Glutamatergic neuron (in vitro differentiated cells): ENCODE data around the gene SHROOM3. TPM values are rescaled to one million over a fixed set of nuclear protein-coding genes. Genes with fewer than 3 reads are reported as not detected.

Source experiments
- DNase-seq: peaks from one replicate; pipeline ENCODE4 v3.0.0; 2022
- H3K27ac Mint-ChIP-seq: one replicate; pipeline ENCODE4 v1.8.0; 2020; ENCODE audit warnings: mild to moderate bottlenecking, mixed read lengths, inconsistent platforms; ENCODE audit not compliant: unreplicated experiment
- H3K27me3 Mint-ChIP-seq: one replicate; pipeline ENCODE4 v1.8.0; 2020; ENCODE audit warnings: mild to moderate bottlenecking, moderate library complexity, mixed read lengths, inconsistent platforms; ENCODE audit not compliant: unreplicated experiment
- H3K36me3 Mint-ChIP-seq: one replicate; pipeline ENCODE4 v1.8.0; 2020; ENCODE audit warnings: mild to moderate bottlenecking, mixed read lengths, inconsistent platforms; ENCODE audit not compliant: unreplicated experiment
- H3K4me1 Mint-ChIP-seq: one replicate; pipeline ENCODE4 v1.8.0; 2020; ENCODE audit warnings: mild to moderate bottlenecking, low read depth, mixed read lengths, inconsistent platforms; ENCODE audit not compliant: unreplicated experiment
- H3K4me3 Mint-ChIP-seq: one replicate; pipeline ENCODE4 v1.8.0; 2020; ENCODE audit warnings: mild to moderate bottlenecking, mixed read lengths, inconsistent platforms; ENCODE audit not compliant: unreplicated experiment
- H3K9me3 Mint-ChIP-seq: one replicate; pipeline ENCODE4 v1.8.0; 2020; ENCODE audit warnings: mild to moderate bottlenecking, moderate library complexity, mixed read lengths, inconsistent platforms; ENCODE audit not compliant: unreplicated experiment
- CTCF ChIP-seq: fragments of 200-600 bp; sonication (generic); IDR thresholded peaks from one replicate; pipeline ENCODE4 v1.5.0; 2021; ENCODE audit not compliant: partially characterized antibody, unreplicated experiment
- total RNA-seq: library from RNA; stranded (reverse); fragmentation: NEBNext Ultra II Directional; extraction: Animal tissue kit (Norgen Biotek cat#: 25700); gene quantifications from one replicate; pipeline ENCODE4 v1.2.1, GENCODE V29; 2021; ENCODE audit not compliant: unreplicated experiment

The SHROOM3 gene
- total RNA-seq, 1 donor from 2014 or later = 1.9 TPM

- Mint-ChIP-seq H3K27ac (no peak overlapping the region), H3K27me3 (peaks cover 2% of the 10 kb centered on the region), H3K4me3 (no peak overlapping the region), H3K9me3 (peaks cover 1% of the 10 kb centered on the region), H3K4me1 (peaks cover 27% of the 10 kb centered on the region), H3K36me3 (peaks cover 12% of the 10 kb centered on the region)
- no peak for DNase-seq
- no peak for TF ChIP-seq CTCF
These were observed 135.3 kb downstream of the SHROOM3 start for GRCh38 chr4:76570141-76570973.

DNA sequence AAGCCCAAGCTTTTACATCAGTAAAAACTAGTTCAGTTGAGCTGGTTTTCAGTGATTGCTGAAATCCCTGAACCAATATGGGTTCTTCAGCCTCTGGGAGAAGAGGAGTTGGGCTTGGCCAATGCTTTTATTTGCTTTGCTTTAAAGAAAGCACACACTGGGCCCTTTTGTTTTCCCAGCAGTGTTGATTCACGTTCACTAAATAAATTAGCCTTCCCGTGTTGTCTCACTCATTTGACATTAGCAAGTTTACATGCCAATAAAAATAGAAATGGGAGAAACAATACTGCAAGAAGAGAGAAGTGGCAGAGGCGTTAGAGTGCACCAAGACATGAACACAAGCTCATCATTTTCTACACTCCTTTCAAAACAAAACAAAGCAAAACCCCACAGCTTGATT lies 136.2 kb downstream of the SHROOM3 start:
- Mint-ChIP-seq H3K27me3 (peaks cover 2% of the 10 kb centered on the region), H3K9me3 (peaks cover 1% of the 10 kb centered on the region), H3K27ac (no peak overlapping the region), H3K4me3 (no peak overlapping the region), H3K36me3 (peaks cover 12% of the 10 kb centered on the region), H3K4me1 (peaks cover 27% of the 10 kb centered on the region)
- TF ChIP-seq CTCF = no peak
- no peak for DNase-seq

DNA sequence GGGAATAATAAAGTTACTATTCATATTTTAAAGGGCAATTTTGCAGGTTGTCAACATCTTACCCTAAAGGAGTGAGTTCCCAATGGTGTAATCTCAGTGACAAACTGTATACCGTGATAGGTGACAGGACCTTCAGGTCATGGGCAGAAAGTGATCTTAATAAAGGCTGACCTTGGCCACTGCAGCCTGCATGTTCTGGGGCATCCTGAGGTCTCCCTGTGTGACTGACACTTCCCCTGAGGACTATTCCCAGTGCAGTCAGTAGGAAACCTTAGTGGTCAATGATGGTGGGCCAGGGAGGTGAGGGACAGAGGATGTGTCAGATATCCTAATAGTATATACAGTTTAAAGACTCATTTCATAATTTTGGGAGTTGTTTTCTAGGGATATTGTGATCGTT lies 137.2 kb downstream of the SHROOM3 start:
- Mint-ChIP-seq H3K4me3 (no peak overlapping the region), H3K27ac (no peak overlapping the region), H3K36me3 (peaks cover 12% of the 10 kb centered on the region), H3K4me1 (peaks cover 23% of the 10 kb centered on the region), H3K27me3 (peaks cover 2% of the 10 kb centered on the region), H3K9me3 (peaks cover 1% of the 10 kb centered on the region)
- DNase-seq = no peak
- no peak for TF ChIP-seq CTCF

GRCh38 chr4:76576824-76577223 lies 141.8 kb downstream of the SHROOM3 start:
- no peaks in the 10 kb centered on the region for H3K9me3 Mint-ChIP-seq
- no peak overlapping the region for H3K27ac Mint-ChIP-seq
- DNase-seq = no peak
- H3K36me3 Mint-ChIP-seq = peaks cover 12% of the 10 kb centered on the region
- no peak overlapping the region for H3K4me3 Mint-ChIP-seq
- H3K4me1 Mint-ChIP-seq = peaks cover 10% of the 10 kb centered on the region
- no peak for TF ChIP-seq CTCF
- peaks cover 2% of the 10 kb centered on the region for H3K27me3 Mint-ChIP-seq

DNA sequence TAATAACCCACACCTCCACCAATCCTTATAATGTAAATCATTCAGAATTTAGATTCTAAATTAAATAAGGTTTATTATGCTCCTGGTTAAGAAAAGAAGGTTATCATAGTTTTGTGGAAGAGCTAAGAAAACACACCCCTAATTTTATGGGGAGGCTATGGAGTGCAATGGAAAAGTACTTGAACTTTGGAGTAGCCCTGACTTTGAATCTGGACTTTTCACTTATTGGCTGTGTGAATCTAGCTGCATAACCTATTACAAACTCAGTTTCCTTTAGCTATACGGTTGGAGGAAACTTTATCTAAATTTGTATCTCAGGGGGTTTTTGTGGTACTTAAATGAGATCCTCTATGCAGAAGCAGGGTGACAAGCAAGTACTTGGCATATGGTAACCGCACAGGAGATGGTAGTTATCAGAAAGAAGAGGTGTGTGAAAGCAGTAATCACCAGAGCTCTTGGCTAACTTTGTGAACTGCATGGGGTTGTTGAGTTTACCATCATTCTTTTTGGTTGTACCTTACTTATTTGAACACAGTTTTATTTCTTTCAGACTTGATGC lies 143.1 kb downstream of the SHROOM3 start:
- Mint-ChIP-seq H3K27me3 (peaks cover 2% of the 10 kb centered on the region), H3K36me3 (peaks cover 12% of the 10 kb centered on the region), H3K4me1 (peaks cover 10% of the 10 kb centered on the region), H3K27ac (no peak overlapping the region), H3K4me3 (no peak overlapping the region), H3K9me3 (no peaks in the 10 kb centered on the region)
- DNase-seq = no peak
- no peak for TF ChIP-seq CTCF
